ENCODE results near the gene POMC. TPM values are rescaled to one million over a fixed set of nuclear protein-coding genes. Genes with fewer than 3 reads are reported as not detected.

The POMC gene
- total and polyA plus RNA-seq, 2 of the 4 experiments (the other 2 are of a cell fraction), result 0.17 TPM; not detected in 1

- Histone ChIP-seq H4K20me1 (ENCODE audit: insufficient read depth, low read length) (no peaks in the 10 kb centered on the region; the same call in 1 of the 2 replicates), H4K5ac (ENCODE audit: low read depth, low read length) (no peak overlapping the region), H3K36me3 (ENCODE audit: control insufficient read depth, insufficient read depth, low read length) (no peaks in the 10 kb centered on the region)
Observed at GRCh38 chr2:25218100-25218499, 49.7 kb upstream of the POMC start.

More at GRCh38 chr2:25218100-25218499, 49.7 kb upstream of the POMC start:
- Histone ChIP-seq H3K23ac (ENCODE audit: low read depth, low read length) (no peak overlapping the region), H3K9ac (ENCODE audit: low read depth, low read length) (no peak overlapping the region), H3K27me3 (ENCODE audit: control insufficient read depth, insufficient read depth, low read length) (peaks cover 2% of the 10 kb centered on the region; the same call in 1 of the 2 replicates), H4K91ac (ENCODE audit: insufficient read depth, low read depth, low read length) (no peak overlapping the region), H2BK120ac (ENCODE audit: low read depth, low read length) (no peak overlapping the region), H3K4me1 (ENCODE audit: control insufficient read depth, insufficient read depth, low read length) (no peaks in the 10 kb centered on the region), H3K9me1 (ENCODE audit: insufficient read depth, low read length) (no peaks in the 10 kb centered on the region), H3K18ac (ENCODE audit: low read depth, low read length) (no peak overlapping the region), H2AFZ (replicated peaks; ENCODE audit: low read length, poor library complexity) (no peak overlapping the region), H4K8ac (ENCODE audit: low read depth in 2 of 2, low read length in 2 of 2) (no peak overlapping the region), H2BK5ac (ENCODE audit: low read depth, low read length, poor library complexity, severe bottlenecking) (no peak overlapping the region), H3K14ac (replicated peaks; ENCODE audit: low read depth, low read length) (no peak overlapping the region), H2AK5ac (ENCODE audit: low read depth, low read length) (no peak overlapping the region), H3K56ac (ENCODE audit: extremely low read depth, insufficient read depth, low read length) (no peak overlapping the region), H3K4ac (ENCODE audit: low read depth, low read length) (no peak overlapping the region), H2BK20ac (ENCODE audit: low read depth, low read length) (no peak overlapping the region), H3K27ac (ENCODE audit: insufficient read depth, low read length) (no peak overlapping the region), H3K4me2 (ENCODE audit: low read depth, low read length) (no peak overlapping the region), H3K4me3 (ENCODE audit: insufficient read depth, low read depth, low read length) (no peak overlapping the region), H3K9me3 (ENCODE audit: control insufficient read depth, insufficient read depth, low read length) (no peaks in the 10 kb centered on the region), H2AK9ac (replicated peaks; ENCODE audit: low read depth, low read length, poor library complexity) (no peak overlapping the region), H3K79me1 (ENCODE audit: low read depth in 1 of 2, low read length in 2 of 2) (no peaks in the 10 kb centered on the region), H2BK15ac (ENCODE audit: low read depth, low read length) (no peak overlapping the region)
- dilution Hi-C loops (cut with HindIII; ENCODE audit: low sequenced_read_pairs, unreplicated experiment) (no loop called here), intact Hi-C loops (cut with micrococcal nuclease) (no loop called here), in situ Hi-C loops (cut with MboI; ENCODE audit: low sequenced_read_pairs) (no loop called here)
- WGBS, 2 experiments (ENCODE audit: extremely low coverage in 2 of 2, insufficient read length in 1 of 2), result 60% methylated on average over 1 of the region's 3 CpGs; no CpG with 5 or more reads in 1 of the 2 experiments
- POLR2A ChIA-PET (ENCODE audit: unreplicated experiment), result no interaction called here
- DNase-seq (no peak), ATAC-seq (ENCODE audit: low read depth) (no peak)
- no TSS peak for BruUV-seq (replicated peaks)
- TF ChIP-seq ELK1 (IDR thresholded peaks at IDR 0.05; ENCODE audit: borderline replicate concordance, low read depth, low read length) (no peak), USF2 (IDR thresholded peaks at IDR 0.05; ENCODE audit: low read depth, low read length) (no peak), POLR2A (IDR thresholded peaks at IDR 0.05; ENCODE audit: low read depth, low read length) (no peak), RCOR1 (IDR thresholded peaks at IDR 0.05; ENCODE audit: insufficient replicate concordance, low read length) (no peak), RAD21 (IDR thresholded peaks at IDR 0.05; ENCODE audit: low read length) (no peak), RFX5 (IDR thresholded peaks at IDR 0.05; ENCODE audit: low read depth, low read length) (no peak)
- CTCF ChIA-PET, result interaction anchor here (1.8 kb wide), 1 partner anchor 11 kb away, joined by 5 read pairs; no protein-coding TSS in a partner anchor
